Activated CD8-positive, alpha-beta memory T cell treated with anti-CD3 and anti-CD28 coated beads for 4 hours (primary cell): ENCODE data around the gene ZBTB7B.

Source experiments
- DNase-seq, 2 donors: peaks; one replicate each; pipeline ENCODE4 v3.0.0-alpha.2; 2020; ENCODE audit warnings: low read depth in 2 of 2

The ZBTB7B gene

DNA sequence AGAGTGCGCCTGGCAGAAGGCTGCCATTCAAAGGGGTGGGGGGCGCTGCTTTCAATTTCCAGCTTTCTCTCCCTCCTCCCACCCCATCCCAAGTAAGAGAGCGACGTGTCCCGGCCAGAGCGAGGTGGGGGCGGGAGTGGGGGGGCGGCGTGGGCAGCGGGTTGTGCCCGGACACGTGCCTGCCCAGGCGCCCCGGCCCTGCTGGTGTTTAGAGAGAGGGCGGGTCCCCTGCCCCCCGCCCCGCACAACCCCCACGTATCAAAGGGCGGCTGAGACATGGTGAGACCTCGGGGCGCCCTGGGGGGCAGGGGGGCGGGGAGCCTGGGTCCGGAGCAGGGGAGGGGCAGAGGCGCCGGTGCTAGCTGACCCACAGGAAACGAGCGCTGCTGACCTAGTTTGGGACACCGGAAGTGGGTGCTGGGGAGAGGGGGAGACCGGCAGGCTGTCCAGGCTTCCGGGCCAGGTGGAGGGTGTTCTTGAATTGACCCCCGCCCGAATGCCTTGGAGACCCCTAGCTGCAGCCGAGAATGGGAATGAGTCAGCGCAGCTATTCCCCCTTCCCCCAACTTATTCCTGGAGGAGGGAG is 1.3 kb downstream of the ZBTB7B start:
- no peak for DNase-seq

DNA sequence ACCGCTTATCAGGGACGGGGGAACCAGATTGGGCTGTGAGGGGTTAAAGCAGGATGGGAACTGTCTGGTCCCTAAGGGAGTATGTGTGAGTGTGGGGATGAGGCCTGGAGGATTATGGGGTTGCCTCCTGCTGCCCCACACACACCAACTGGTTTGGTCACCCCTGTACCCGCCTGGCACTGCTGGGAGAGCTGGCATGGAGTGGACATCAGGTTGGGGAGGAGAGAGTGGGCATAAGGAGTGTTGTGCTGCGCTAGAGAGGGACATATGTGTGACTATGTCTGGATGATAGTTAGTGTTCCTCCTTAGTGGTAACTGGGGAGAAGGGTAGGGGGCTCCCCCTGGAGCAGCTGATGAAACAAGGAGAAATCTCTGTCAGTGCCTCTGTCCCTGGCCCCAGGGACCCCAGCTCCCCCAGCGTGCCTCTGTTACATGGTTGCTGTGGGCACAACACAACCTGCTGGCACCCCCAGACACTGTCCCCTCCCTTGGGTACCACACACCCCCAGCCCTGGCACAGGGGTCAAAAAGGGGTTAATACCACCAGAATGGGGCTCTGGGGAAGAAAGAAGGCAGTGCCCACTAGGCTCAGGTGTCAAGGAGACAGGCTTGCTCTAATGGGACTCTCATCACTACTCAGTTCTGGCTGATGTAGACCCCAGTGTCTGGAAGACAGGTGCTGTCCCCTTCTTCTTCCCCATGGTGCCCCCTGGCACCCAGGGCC is 1.9 kb downstream of the ZBTB7B start:
- DNase-seq = no peak

- DNase-seq = no peak
These were observed 2.7 kb downstream of the ZBTB7B start for GRCh38 chr1:155005076-155006011.

DNA sequence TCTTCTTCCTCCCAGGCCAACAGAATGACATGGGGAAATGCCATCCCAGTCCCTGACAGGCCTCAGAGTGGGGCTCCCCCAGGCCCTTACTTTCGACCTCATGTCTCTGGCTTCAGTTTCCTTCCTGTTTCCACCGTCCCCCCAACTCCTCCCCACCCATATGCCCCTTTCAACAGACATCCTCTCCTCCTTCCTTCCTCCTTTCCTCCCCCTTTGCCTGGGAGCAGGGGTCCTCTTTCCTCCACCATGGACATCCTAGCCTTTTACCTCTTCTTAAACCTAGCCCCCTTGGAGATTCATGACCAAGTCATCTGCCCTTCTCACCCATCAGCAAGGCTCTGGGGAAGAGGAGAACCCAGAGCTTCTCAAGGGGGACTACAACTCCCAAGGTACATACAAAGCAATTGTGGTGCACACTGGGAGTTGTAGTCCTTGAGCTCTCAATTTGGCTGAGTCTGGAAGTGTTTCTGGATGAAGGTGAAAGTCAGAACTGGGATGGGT is 4.0 kb downstream of the ZBTB7B start:
- no peak for DNase-seq

DNA sequence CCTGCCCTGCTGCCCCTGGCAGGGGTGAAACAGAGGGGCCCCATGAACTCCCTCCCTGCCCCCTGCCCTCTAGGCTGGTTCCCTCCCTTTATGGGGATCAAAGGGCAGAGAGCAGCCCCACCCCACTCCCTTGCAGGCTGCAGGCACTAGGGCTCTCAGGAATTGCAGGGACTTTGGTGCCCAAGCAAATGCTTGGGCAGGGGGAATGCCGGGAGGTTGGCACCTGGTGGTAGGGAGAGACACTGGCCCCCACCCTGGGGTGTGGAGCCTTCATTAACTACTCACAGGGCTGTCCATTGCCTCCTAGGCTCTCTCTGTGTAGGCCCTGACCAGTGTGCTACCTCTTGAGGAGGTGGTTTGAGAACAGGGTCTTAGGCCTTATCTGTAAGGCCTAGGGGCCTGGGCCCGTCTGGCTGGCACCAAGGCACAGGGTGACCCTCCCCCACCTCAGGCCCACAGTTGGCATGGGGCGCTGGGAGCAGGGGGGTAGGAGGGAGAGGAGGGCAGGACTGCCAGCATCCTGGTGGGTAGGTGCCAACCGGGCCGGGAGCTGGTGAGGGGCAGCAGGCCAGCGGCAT is 4.7 kb downstream of the ZBTB7B start:
- no peak for DNase-seq

DNA sequence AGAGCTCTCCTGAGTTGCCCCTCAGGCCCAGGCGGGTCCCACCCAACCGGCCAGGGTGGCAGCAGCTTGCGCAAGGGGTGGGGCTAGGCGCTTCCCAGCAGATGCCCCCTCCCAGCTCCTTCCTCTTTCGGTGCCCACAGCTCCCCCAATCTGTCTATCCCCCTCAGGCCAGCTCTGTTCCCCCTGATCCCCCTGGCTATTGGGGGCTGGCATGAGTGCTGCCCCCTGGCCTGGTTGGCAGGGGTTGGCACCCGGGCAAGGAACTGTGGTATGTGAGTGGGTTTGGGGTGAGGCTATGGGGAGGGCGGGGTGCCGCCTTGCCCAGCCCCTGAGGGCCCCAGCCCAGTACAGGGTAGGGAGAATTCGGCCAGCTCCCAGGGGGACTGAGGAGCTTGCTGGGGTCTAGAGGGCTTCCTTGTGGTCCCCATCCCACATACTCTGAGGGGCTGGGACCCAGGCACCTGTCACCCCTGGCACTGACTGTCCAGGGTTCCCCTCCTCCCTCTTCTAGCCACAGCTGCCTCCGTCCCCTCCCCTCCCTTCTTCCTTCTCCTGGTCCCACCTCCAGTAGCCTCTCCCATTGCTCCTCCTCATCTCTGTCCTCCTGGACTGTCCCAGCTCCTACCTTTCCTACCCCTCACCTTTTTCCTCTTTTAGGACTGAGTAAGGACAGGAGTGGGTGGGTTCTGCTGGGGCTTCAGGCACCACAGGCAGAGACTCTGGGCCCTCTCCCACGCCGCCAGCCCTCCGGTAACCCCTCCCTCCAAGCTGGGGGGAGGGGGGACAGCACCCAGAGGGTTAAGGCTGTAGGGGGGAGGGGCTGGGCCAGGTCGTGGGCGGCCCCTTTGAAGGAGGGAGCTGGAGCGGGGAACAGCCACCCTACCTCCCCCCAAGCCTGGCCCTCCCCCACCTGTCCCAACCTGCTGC is 5.7 kb downstream of the ZBTB7B start:
- DNase-seq = no peak

- DNase-seq = no peak
These were observed 6.7 kb downstream of the ZBTB7B start for GRCh38 chr1:155009221-155009711.

- DNase-seq = no peak
These were observed 7.1 kb downstream of the ZBTB7B start for GRCh38 chr1:155009742-155010141.

DNA sequence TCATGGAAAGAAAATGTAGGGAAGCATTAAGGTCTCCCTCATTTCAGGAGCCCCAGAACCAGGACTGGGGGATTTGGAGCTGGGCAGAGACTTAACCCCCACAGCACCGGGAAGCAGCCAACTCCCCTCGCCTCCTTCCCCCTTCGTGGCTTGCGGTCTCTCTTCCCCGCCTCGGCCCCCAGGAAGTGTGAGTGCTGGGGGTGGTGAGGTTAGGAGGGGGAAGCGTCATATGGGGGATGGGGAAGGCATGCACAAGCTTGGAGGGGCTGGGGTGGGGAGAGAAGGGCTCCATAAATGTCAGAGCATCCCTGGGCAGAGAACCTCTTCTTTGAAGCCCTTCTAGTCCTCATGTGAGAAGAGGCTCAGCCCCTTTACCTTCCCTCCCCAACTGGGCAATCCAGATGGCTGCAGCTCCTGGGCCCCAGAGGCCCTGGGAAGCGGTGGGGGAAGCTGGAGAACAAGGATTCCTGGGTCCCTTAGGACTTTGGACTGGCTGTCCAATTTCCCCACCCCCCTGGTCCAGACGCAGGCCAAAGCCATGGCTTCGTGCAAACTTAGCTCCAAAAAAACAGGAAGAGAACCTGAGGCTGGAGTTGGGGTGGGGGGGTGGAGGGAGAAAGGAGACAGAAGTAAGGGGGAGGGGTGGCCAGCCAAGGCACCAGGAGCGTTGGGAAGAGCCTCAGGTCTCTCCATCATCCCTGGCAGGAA is 7.8 kb downstream of the ZBTB7B start:
- DNase-seq = no peak

DNA sequence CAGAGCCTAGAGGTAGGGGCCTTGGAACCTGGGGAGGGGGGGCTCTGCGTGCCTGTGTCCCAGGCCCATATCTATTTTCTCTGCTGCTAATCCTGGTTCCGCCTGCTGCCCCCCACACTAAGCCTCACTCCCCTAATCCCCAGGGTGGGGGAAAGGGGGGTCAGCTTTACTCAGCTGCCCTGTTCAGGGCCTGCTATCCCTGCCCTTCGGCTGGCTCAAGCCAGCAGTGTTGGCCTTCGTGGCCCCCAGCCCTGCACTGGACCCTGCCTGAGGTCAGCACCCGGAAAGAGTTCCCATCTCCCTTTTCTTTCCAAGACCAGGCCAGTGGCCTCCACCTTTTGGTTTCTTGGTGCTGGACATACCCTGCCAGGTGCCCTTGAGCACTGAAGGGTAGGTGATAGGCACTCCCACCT is 8.4 kb downstream of the ZBTB7B start:
- no peak for DNase-seq

- no peak for DNase-seq
These were observed 8.9 kb downstream of the ZBTB7B start for GRCh38 chr1:155011437-155012025.

GRCh38 chr1:155012026-155012546 is 9.5 kb downstream of the ZBTB7B start:
- DNase-seq = no peak

DNA sequence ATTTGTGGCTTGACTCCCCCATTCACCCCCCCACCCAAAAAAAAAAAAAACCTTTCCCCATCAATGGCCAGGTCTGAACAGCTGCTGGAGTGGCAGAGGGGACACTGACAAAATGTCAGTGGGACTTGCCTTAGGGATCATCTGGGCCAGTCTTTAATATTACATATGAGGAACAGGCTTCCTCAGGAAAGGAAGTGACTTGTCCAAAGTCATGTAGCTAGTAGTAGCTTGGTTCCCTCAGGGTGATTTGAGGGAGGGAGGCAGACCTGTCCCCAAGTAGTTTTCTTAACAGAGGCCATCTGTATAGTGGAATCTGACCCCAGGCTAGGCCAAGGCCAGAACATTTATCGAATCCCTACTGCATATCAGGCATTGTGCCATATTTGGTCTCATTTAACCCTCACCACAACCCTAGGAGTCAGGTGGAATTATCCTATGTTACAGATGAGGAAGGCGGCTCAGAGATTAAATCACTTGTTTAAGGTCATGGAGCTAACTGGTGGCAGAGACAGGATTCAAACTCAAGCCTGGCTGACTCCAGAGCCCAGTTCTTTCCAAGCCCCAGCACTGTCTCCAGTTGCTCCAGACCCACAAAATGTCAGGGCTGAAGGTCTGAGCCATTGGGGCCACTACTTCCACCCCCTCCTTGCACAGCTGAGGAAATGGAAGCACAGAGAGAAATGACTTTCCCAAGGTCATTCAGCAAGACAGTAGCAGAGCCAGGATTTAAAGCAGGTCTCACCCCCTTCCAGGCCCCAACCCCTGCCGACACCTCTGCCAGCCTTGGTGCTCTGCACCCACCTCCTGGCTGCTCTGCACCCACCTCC is 10.4 kb downstream of the ZBTB7B start:
- no peak for DNase-seq

- no peak for DNase-seq
These were observed 11.0 kb downstream of the ZBTB7B start for GRCh38 chr1:155013632-155014031.

GRCh38 chr1:155014709-155015508 is 12.3 kb downstream of the ZBTB7B start:
- no peak for DNase-seq

DNA sequence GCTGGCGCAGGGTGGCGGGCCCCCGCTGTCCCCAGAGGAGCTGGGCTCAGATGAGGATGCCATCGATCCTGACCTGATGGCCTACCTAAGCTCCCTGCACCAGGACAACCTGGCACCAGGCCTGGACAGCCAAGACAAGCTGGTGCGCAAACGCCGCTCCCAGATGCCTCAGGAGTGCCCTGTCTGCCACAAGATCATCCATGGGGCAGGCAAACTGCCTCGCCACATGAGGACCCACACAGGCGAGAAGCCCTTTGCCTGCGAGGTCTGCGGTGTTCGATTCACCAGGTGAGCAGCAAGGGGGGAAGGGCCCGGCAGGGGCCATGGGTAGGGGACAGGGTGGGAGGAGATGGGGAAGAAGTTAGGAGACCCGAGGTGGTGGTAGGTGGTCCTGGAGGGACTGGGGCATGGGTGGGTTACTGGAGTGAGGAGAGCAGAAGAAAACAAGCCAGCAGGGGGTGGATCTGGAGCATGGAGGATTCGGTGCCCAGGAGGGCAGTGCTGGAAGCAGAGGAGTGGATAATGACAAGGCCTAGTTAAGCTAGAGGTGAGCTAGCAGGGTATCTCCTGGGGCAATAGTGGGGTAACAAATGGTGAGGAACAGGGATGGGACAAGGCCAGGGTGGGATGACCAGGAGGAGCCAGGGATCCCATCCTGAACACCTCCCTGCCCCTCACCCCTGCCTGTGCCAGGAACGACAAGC is 13.1 kb downstream of the ZBTB7B start:
- no peak for DNase-seq

- no peak for DNase-seq
These were observed 13.7 kb downstream of the ZBTB7B start for GRCh38 chr1:155016231-155016831.
